HG03571 (cell line): ENCODE results near the gene PARN.
"Not testable (repeated sequence)": the region's sequence is repeated elsewhere in the genome, so short reads cannot be mapped to it uniquely, and the experiment has no call there.

Experiments
- ATAC-seq: cut with Tn5 transposase; IDR thresholded peaks from one replicate; pipeline ENCODE4 v1.9.1; 2021; ENCODE audit not compliant: unreplicated experiment

The PARN gene

DNA sequence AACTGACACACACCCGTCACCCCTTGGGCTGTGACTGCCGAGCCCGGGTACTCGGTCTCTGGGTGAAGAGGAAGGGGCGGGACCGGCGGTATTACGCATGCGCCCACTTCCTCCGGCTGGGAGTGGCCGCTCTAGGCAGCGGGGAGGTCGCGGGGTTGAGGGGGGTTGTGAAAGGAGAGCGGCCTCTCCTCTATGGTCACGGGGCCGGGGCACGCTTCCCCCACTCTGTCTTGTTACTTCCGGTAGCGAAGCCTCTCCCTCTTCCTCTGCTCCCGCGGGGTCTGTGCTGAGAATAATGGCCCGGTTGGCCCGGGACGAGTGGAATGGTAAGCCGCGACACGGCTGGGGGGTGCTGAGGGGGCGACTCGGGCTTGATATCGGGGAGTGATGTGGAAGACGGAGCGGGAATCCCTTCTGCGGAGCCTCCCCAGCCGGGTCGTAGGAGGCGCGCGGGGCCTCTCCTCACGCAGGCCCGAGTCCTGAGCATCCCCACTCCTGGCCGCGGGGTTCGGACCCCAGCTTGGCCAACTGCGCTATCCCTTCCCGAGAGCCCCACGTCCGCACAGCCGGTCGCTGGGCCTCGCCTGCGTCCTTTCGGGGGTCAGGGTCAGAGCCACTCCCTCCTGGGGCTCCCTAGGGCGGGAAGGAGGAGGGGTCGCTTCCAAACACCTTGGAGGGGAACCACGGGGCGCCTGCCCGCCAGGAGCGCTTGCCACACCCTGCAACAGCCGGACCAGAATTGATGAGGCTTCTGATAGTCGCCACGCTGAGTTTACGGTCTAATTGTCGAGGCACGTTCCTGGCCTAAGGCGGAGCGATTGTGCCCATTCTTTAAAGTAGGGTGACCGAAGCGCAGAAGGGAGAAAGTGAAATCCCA lies 2.9 kb upstream of the PARN start, which contains the start of gene BFAR:
TSS of gene BFAR (plus strand) at position 259 of the 877 bp plus-strand sequence. CDS start 11,396 bp downstream, outside the sequence.
- peak; percentile 55 for ATAC-seq

DNA sequence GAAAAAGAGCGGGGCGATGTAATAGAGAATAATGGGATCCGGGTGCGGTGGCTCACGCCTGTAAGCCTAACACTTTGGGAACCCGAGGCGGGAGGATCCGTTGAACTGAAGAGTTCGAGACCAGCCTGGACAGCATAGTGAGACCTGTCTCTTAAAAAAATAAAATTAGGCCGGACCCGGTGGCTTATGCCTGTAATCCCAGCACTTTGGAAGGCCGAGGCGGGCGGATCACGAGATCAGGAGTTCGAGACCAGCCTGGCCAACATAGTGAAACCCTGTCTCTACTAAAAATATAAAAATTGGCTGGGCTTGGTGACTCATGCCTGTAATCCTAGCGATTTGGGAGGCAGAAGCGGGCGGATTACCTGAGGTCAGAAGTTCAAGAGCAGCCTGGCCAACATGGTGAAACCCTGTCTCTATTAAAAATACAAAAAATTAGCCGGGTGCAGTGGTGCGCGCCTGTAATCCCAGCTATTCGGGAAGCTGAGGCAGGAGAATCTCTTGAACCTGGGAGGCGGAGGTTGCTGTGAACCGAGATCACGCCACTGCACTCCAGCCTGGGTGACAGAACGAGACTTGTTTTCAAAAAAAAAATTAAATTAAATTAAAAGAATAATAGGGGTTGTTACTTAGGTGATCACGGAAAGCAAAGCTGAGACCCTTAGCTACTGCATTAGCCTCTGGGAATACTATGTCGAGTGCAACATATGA lies 715 bp upstream of the PARN start:
- not testable (repeated sequence) for ATAC-seq

DNA sequence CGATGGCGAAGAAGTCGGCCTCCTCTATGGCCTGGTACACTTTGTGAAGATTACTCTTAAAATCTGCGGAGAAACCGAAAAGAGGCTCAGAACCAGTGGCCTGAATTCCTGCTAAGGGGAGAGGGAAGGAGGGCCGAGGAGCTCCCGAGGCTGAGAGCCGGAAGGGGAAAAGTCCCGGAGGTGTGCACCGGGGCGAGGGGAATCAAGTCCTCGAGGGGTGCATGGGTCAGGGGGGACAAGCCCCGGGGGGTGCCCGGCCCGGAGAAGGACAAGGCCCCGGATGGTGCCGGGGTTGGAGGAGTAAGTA lies 495 bp downstream of the PARN start:
- ATAC-seq = no peak

GRCh38 chr16:14628806-14629611 lies 1.1 kb downstream of the PARN start:
- ATAC-seq = no peak

DNA sequence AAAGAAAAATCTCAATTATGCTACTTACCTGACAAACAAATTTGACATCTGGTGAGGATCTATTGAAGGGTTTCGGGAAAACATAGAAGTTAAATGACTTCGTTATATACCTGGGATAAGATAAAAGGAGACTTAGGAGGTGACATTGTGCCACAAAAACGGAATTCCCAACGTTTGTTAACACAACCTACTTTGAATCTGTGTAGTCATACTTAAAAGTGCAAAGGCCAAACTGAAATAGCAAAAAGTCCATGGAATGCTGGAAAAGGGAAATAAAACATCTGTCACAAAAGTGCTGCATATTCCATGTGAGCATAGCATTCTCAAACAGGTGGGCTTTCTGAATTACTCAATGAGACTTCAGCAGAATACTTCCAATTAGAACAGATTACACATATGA lies 3.0 kb downstream of the PARN start:
- ATAC-seq = no peak

DNA sequence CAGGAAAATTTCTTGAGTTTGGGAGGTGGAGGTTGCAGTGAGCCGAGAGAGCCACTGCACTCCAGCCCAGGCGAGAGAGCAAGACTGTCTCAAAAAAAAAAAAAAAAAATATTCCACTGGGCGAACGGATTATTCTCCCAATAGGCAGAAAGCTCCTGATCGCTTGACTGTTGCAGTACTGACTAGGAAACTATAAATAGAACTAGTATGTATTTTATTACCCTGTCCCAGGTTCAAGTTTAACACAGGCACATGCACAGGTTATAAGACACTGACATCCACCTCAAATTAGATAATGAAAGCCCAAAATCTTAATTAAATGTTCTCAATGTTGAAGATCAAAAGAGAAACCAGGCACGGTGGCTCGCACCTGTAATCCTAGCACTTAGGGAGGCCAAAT lies 11.5 kb downstream of the PARN start:
- no peak for ATAC-seq

- no peak for ATAC-seq
Measured at GRCh38 chr16:14616280-14616679, 13.8 kb downstream of the PARN start.

GRCh38 chr16:14613991-14614390 lies 16.1 kb downstream of the PARN start:
- no peak for ATAC-seq

GRCh38 chr16:14611660-14612059 lies 18.4 kb downstream of the PARN start:
- ATAC-seq = no peak

DNA sequence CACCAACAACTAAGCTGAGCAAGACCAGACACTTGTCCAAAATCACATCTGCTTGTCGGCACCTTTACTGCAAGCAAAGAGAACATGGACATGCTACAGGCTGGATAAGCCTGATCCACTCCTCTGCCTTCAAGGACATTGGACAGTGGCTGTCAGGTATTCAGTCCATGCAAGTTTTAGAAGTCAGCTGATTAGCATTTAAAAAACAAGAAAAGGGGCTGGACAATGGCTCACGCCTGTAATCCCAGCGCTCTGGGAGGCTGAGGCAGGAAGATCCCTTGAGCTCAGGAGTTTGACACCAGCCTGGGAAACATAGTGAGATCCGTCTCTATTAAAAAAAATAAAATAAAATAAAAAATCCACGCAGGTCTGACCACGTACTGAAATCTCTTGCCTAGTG lies 20.3 kb downstream of the PARN start:
- no peak for ATAC-seq

GRCh38 chr16:14608604-14609003 lies 21.5 kb downstream of the PARN start:
- no peak for ATAC-seq

DNA sequence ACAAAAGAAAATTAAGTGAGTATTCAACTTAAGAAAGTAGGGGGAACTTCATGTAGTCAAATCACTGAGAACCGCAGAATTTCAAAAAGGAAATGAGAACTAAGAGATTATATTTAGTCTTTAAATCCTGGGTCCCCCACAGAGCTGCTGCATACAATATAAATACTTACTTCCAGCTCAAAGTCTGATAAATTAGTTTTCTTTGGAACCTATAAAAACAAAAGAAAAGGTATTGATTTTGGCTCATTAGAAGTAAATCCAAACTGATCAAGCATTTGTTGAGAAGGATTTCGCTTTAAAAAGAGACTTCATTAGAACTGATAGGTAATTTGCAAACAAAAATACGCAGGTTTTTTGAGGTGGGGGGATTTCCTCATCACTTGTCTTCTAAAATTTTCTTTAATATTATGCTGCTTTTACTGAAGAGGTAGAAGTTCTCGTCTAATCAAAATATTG lies 21.9 kb downstream of the PARN start:
- ATAC-seq = no peak

DNA sequence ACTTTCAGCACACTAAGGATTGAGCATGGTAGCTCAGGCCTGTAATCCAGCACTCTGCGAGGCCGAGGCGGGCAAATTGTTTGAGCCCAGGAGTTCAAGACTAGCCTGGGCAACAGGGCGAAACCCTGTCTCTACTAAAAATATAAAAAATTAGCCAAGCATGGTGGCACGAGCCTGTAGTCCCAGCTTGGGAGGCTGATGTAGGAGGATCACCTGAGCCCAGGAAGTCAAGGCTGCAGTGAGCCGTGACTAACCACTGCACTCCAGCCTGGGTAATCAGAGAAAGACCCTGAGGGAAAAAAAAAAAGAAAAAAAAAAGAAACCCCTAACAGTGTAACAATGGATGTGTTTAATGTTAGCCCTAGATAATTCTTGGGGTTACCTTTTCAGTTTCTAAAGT lies 24.0 kb downstream of the PARN start:
- no peak for ATAC-seq

GRCh38 chr16:14602443-14602963 lies 27.6 kb downstream of the PARN start:
- ATAC-seq = no peak

GRCh38 chr16:14600164-14600563 lies 29.9 kb downstream of the PARN start:
- no peak for ATAC-seq

DNA sequence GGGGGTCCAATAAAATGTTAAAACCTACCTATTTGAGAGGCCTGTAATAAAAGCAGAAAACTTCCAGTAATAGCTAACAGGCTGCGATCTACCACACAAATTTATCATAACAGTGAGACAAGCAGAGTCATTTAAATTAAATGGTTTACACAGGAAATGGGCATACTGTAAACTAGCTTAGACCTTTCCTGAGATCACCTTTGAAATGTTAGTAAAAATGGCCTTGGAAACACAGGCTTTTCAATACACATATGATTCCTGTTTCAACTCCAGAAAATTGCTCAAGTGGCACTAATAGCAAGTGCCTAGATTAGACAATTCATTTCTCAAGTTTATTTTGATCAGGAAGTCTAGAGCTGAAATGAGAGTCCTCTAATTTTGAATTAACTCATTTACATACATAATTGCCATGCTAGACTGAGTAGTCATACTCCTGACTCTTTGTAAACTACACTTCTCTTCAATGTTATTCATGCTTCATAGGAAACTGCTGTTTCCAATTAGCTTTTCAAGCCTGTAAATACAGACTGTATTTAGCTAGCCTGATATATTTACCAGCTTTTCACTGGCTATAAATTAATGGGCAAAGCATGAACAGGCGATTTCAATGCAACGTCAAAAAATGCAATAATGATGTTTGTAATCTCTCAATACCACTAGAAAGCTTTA lies 43.3 kb downstream of the PARN start:
- ATAC-seq = no peak

- no peak for ATAC-seq
Measured at GRCh38 chr16:14585287-14585686, 44.8 kb downstream of the PARN start.

DNA sequence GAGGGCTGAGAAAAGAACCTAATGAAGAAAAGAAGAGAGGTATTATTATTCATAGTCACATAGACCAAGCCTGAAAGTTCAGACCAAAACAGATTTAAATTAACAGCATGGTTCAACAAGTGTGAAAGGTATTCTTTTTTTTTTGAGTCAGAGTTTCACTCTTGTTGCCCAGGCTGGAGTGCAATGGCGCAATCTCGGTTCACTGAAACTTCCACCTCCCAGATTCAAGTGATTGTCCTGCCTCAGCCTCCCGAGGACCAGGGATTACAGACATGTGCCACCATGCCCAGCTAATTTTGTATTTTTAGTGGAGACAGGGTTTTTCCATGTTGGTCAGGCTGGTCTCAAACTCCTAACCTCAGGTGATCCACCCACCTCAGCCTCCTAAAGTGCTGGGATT lies 49.1 kb downstream of the PARN start:
- not testable (repeated sequence) for ATAC-seq

DNA sequence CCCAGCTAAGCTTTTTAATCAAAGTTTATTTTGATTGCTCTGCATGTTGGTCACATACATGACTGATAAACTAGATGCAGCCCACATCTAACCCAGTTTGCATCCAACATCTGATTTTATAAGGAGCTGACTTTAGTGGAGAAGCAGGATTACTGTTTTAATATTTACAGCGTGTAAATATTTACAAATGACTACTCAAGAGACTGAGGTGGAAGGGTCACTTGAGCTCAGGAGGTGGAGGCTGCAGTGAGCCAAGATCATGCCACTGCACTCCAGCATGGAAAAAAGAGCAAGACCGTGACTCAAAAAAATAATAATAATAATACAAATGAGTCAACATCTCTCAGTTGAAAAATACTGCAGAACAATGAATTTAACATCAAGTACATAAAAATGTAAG lies 50.8 kb downstream of the PARN start:
- ATAC-seq = no peak

DNA sequence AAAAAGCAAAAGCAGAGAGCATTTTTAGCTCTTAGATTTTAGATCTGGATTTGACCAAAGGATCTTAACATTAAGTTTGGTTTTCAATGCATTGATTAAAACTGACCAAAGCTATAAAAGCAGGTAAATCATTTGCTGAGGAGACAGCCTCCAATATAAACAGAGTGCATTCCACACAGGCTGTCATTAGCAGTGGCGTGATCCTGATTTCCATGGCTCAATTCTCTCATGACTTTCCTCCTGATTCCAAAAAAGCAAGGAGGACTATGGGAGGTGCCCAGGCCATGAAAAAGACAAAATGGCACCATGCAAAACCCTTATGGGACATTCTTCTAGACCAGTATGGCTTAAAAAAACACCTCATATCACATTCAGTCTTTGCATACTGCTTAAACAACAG lies 53.5 kb downstream of the PARN start:
- no peak for ATAC-seq

GRCh38 chr16:14576069-14576468 lies 54.0 kb downstream of the PARN start:
- ATAC-seq = no peak
